ENCODE data around the gene RETREG1.
"Not testable (repeated sequence)": the region's sequence is repeated elsewhere in the genome, so short reads cannot be mapped to it uniquely, and the experiment has no call there.

Gene RETREG1

DNA sequence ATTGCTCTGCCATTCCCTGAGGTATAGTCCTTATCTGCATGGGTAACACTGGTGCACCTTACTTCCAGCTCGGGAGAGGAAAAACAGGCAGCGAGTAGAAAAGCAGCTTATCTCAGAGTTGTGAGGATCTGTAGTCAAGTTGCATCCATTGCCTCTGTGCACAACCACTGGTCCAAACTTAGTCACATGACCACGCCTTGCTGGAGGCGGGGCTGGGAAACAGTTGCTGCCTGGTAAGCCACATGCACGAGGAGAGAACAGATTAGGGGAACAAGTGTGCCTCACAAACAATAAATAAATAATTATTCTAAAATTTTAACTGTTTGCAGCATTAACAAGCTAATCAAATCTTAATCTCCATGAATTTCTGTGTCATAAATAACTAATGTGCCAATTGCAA is 169.8 kb downstream of the RETREG1 start:
- DNase-seq = no peak

DNA sequence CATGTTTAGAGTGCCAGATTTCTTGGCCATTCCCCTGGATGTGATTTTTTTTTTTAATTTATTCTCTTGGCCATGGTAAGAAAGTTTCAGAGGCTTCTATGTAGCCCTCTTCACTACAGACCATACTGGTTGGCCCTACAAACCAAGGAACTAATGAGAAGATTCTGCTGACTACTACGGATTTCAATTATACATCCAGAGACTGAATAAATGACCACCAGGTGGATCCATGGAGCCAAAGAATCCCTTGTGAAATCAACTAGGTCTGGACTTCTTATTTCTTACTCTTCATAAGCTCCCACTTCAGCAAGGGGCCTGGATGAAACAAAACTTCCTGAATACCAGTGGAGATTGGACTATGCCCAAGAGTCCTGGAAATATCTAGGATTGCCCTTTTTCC is 178.8 kb downstream of the RETREG1 start:
- no peak for DNase-seq

DNA sequence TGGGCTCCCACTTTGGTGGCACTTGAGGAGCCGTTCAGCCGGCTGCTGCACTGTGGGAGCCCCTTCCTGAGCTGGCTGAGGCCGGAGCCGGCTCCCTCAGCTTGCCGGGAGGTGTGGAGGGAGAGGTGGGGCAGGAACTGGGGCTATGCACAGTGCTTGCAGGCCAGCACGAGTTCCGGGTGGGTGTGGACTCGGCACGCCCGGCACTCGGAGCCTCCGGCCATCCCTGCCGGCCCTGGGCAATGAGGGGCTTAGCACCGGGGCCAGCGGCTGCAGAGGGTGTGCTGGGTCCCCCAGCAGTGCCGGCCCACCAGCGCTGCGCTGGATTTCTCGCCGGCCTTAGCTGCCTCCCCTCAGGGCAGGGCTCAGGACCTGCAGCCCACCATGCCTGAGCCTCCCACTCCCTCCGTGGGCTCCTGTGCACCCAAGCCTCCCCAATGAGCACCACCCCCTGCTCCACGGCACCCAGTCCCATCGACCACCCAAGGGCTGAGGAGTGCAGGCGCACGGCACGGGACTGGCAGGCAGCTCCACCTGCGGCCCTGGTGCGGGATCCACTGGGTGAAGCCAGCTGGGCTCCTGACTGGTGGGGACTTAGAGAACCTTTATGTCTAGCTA is 180.6 kb downstream of the RETREG1 start:
- not testable (repeated sequence) for DNase-seq

DNA sequence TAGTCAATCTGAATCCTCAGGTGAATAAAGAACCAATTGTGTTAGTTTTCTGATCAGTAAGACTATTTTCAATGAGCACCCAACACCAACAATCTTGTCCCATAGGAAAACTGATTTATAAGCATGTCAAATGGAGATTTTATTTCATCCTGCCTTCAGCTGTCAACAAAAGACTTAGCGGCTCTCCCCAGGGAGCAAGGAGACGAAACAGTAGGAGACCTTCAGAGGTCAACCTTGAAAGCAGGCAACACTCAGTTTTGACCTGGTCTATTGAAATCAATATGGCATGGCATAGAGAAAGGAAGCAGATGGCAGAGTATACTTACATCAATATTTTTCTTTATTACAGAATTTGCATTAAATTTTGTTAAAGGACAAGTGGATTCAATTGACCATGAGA is 185.3 kb downstream of the RETREG1 start:
- DNase-seq = no peak

DNA sequence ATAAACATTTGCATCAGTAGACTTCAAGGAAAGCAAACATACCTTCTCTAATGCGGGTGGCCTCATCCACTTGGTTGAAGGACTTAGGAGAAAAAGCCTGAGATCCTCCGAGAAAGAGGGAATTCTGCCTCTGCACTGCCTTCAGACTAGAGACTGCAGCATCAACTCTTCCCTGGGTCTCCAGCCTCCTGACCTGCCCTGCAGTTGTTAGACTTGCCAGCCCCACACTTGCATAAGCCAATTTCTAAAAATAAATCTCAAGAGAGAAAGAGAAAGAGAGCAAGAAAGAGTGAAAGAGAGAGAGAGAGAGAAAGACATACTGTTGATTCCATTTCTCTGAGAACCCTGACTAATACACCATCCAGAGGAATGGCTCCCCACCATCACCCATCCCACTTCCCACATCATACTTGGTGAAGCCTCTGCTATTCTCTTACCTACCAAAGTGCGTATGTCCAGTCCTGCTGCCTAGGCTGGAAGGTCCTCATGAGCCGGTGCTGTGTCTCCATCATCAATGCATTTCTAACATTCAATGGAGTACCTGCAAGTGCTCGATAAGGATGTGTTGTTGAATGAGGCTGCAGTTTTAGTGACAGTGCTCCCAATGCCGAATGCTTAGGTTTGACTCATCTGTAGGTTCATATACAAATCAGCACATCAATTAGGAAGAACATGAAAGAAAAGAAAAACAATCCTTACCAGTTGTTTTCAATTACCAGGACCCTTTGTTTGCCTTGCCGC is 186.3 kb downstream of the RETREG1 start:
- DNase-seq = no peak

DNA sequence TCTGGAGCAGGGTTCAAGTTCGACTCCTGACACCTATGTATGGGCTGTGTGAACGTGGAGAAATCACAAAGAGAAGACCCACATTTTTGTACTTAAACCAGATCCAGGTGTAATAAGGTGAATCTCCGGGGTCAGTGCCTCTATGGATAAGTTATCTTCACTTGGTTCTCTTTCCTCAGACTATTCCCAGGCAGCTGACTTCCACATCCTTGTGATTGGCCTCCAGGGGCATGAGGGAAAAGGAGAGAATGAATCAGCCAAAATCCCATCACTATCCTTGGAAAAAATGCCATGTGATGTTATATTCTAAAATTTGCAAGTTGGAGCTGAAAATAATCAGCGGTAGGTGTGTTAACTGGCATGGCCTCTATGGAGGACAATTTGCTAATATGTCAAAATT is 188.4 kb downstream of the RETREG1 start:
- no peak for DNase-seq

DNA sequence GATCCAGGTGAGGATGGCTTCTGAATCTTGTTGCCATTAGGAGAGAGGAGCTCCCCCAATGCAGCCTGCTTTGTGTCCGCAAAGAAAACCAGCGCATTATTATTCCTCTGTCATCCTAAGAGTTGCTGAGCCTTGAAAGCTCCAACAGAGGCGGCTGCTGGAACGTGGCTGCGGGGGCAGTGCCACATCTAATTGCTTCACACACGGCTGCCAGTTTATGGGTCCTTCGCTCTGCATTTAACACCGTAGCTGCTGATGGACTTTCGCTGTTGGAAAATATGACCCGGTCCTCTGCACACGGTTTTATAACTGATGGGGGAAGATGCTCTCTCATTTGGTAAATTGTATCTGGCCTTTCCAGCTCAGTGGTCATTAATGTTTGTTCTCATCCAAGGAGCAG is 189.2 kb downstream of the RETREG1 start:
- no peak for DNase-seq

All from stimulated activated CD4-positive, alpha-beta T cell treated with anti-CD3 and anti-CD28 coated beads, Interleukin-2, amount 100 ng/mL, for 24 hours (primary cell).